GM12875 (cell line): ENCODE measurements around the gene ZYX.
"Not testable (repeated sequence)": the region's sequence is repeated elsewhere in the genome, so short reads cannot be mapped to it uniquely, and the experiment has no call there.

ENCODE experiments used
- H3K4me3 ChIP-seq: one replicate; pipeline ENCODE4 v1.5.1; 2011; ENCODE audit warnings: low read depth, low read length, control low read depth
- CTCF ChIP-seq: IDR thresholded peaks from 2 replicates; pipeline ENCODE4 v1.5.1; 2011; ENCODE audit warnings: low read depth, mild to moderate bottlenecking, control low read depth, inconsistent platforms, low read length, moderate library complexity, borderline replicate concordance; ENCODE audit not compliant: insufficient read depth

ZYX gene

GRCh38 chr7:143401265-143401664 is 20.1 kb downstream of the ZYX start:
- H3K4me3 ChIP-seq: no peak overlapping the region
- TF ChIP-seq CTCF: no peak

- not testable (repeated sequence) for H3K4me3 ChIP-seq
These were observed 21.1 kb downstream of the ZYX start for GRCh38 chr7:143402233-143402632.

GRCh38 chr7:143405173-143406001 is 24.2 kb downstream of the ZYX start:
- no peak overlapping the region for H3K4me3 ChIP-seq
- no peak for TF ChIP-seq CTCF

- no peak overlapping the region for H3K4me3 ChIP-seq
These were observed 24.8 kb downstream of the ZYX start for GRCh38 chr7:143406002-143406357.

GRCh38 chr7:143407287-143408251 is 26.4 kb downstream of the ZYX start:
- H3K4me3 ChIP-seq: no peak overlapping the region
- no peak for TF ChIP-seq CTCF

More at GRCh38 chr7:143406002-143406357, 24.8 kb downstream of the ZYX start:
- no peak for TF ChIP-seq CTCF

- no peak overlapping the region for H3K4me3 ChIP-seq
- TF ChIP-seq CTCF: no peak
These were observed 27.1 kb downstream of the ZYX start for GRCh38 chr7:143408252-143408685.

GRCh38 chr7:143408686-143409561 is 27.8 kb downstream of the ZYX start, which contains the start of gene EPHA1:
Gene EPHA1, minus strand, starts transcription at chr7:143408856. Its CDS starts 51 bp downstream, at chr7:143408805.
- H3K4me3 ChIP-seq: no peak within 1 kb of the TSS
- TF ChIP-seq CTCF: no peak
